NCI-H446 (cell line): Measurements from ENCODE around the gene KLHL36.
"Not testable (repeated sequence)": the region's sequence is repeated elsewhere in the genome, so short reads cannot be mapped to it uniquely, and the experiment has no call there.

Experiments used
- DNase-seq, 2 experiments: peaks; one replicate each; lab custom pipeline; 2025; lab: John Stamatoyannopoulos, UW

KLHL36 gene

GRCh38 chr16:84616515-84616914 lies 31.8 kb upstream of the KLHL36 start:
- DNase-seq, result no peak

- DNase-seq, result no peak
These were observed 31.1 kb upstream of the KLHL36 start for GRCh38 chr16:84617041-84617790.

DNA sequence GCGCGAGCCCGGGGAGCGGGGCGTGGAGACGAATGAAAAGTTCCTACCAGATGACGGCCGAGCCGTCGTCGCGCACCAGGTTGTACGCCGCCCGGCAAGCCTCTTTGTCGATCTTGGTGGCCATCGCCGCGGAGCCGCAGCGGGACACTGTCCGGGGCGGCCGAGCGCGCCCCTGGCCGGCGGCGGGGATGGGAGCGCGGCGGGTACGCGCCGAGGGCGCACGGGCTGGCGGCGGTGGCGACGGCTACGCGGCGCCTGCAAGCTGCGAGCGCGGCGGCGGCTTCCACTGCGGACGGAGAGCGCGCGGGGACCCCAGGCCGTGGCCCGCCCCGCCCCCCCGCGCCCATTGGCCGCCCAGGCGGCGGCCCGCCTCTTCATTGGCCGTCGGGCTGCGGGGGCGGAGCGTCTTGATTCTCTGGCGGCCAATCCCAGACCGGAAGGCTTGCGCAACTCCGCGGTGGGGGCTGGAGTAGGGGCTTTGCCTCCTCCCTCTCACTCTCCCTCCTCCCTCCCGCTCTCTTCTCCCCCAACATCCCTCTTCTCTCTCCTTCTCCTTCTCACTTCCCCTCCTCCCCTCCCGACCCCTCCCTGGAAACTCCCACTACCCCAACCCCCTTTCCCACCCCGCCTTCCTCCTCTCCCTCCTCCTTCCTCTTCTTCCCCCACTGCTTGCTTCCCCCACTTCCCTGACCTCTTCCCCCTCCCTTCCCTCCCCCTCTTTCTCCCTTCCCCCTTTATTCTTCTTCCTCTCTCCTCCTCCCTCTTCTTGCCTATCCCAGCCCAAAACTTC lies 30.3 kb upstream of the KLHL36 start, which contains the start of gene COTL1:
TSS of gene COTL1 (minus strand) at position 288 of the 790 bp plus-strand sequence. CDS start at position 124, 164 bp downstream.
- peak; percentile 71 to 90 for DNase-seq

GRCh38 chr16:84618581-84619460 lies 29.5 kb upstream of the KLHL36 start:
- no peak for DNase-seq

- DNase-seq, result not testable (repeated sequence)
These were observed 27.4 kb upstream of the KLHL36 start for GRCh38 chr16:84620913-84621312.

DNA sequence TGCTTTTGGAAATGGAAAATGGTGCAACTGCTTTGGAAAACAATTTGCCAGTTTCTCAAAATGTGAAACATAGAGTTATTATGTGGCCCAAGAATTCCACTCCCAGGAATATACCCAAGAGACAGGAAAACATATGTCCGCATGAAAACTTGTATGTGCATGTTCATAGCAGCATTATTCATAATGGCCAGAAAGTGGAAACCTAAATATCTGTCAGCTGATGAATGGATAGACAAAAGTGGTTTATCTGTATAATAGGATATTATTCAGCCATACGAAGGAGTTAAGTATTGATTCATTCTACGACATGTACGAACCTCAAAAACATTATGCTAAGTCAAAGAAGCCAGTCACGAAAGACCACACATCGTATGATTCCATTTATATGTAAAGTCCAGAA lies 22.8 kb upstream of the KLHL36 start:
- no peak for DNase-seq

GRCh38 chr16:84628226-84628731 lies 20.0 kb upstream of the KLHL36 start:
- no peak for DNase-seq

GRCh38 chr16:84629580-84629979 lies 18.7 kb upstream of the KLHL36 start:
- DNase-seq, result no peak

DNA sequence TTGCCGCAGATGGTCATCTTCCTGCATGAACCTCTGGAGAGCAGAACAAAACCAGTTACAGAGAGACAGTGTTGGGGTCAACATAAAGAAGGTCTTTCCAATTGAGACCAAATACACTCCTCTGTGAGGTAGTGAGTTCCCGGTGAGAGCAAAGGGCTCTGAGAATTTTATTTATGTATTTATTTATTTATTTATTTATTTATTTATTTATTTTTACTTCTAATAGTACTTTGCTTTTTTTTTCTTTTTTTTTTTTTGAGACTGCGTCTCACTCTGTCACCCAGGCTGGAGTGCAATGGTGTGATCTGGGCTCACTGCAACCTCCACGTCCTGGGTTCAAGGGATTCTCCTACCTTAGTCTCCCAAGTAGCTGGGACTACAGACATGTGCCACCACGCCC lies 18.3 kb upstream of the KLHL36 start:
- no peak for DNase-seq

DNA sequence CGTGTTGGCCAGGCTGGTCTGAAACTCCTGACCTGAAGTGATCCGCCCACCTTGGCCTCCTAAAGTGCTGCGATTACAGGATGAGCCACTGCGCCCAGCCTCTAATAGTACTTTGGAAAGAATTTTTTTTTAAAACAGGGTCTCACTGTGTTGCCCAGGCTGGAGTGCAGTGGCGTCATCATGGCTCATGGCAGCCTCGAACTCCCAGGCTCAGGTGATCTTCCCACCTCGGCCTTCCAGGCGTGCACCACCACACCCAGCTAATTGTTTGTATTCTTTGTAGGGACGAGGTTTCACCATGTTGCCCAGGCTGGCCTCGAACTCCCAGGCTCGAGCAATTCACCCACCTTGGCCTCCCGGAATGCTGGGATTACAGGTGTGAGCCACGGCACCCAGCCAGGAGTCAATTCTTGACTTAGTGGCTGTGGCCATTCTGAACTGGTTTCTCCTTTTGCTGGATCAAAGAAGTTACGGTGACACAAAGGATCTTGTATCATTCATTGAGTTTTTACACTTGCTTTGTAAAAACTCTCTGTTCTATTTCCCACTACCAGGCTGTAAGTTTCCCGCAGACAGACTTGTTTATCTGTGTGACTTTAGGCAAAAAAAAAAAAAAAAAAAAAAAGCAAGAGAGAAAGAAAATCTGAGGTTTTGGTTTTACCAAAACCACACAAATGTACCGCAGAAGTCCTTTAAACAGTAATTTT lies 17.7 kb upstream of the KLHL36 start:
- DNase-seq, result no peak

DNA sequence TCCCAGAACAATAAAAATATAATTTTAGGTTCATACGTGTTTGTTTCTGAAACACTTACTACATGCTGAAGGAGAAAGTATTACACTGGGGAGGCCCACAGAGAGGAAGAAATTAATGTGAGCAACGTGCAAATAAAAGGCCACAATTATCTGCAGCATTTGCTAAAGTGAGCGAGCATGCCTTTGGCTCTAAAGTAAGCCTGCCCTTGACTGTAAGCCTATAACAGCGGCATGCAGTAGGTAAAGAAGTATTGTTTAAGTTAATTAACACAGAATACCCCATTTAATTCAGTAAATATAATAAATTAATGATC lies 17.2 kb upstream of the KLHL36 start:
- DNase-seq, result no peak

GRCh38 chr16:84631886-84632285 lies 16.4 kb upstream of the KLHL36 start:
- no peak for DNase-seq

DNA sequence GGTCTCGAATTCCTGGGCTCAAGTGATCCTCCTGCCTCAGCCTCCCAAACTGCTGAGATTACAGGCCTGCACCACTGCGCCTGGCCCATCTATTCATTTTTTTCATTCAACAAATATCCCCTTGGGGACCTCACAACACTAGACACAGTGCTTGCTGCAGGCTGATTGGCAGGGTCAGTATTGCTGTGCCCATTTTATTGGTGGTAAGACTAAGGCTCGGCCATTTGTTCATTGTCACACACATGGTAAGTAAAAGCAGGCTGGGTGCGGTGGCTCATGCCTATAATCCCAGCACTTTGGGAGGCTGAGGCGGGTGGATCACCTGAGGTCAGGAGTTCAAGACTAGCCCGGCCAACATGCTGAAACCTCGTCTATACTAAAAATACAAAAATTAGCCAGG lies 15.4 kb upstream of the KLHL36 start:
- not testable (repeated sequence) for DNase-seq

DNA sequence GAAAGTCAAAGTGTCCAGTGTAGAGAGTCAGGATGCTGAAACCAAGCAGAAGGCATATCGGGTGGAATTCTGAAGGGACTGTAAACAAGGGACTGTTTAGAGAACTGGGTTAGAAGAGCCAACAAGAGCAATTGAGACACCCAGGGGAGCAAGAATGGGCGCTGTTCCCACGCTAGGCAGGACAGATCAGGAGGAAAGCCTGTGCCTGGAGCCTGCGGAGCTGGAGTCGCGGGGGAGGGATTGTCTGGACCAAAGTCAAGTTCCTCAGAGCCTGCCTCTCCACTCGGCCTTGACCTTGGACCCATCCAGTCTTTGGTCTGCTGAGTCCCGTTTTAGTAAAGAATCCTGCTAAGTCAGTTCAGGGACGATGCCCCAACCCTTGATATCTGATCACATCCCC lies 14.7 kb upstream of the KLHL36 start:
- peak in 1 of 2 experiments; percentile 71 for DNase-seq

DNA sequence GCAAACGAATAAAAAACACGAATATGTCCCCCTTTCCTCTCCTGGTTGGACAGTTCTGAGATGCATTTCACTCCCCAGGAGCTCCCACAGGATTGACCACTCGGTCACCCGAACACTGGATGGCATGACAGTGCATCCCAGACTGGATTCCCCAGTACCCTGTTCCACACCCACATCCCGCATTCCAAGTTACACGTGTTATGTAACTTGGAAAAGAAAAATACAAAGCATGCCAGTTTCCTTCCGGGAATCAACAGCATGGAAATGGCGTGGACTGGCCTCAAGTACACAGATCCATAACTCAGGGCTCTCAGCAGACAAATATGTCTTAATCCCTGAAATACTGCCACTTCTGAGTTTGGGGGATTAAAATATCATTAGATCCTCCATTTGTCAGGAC lies 12.6 kb upstream of the KLHL36 start:
- no peak for DNase-seq

- no peak for DNase-seq
These were observed 10.6 kb upstream of the KLHL36 start for GRCh38 chr16:84637709-84638108.

- no peak for DNase-seq
These were observed 10.0 kb upstream of the KLHL36 start for GRCh38 chr16:84638231-84638806.

GRCh38 chr16:84640145-84640544 lies 8.2 kb upstream of the KLHL36 start:
- DNase-seq, result no peak

- DNase-seq, result no peak
These were observed 6.5 kb upstream of the KLHL36 start for GRCh38 chr16:84641643-84642358.

- DNase-seq, result peak; percentile 47 to 91
These were observed 5.1 kb upstream of the KLHL36 start for GRCh38 chr16:84643180-84643583.

DNA sequence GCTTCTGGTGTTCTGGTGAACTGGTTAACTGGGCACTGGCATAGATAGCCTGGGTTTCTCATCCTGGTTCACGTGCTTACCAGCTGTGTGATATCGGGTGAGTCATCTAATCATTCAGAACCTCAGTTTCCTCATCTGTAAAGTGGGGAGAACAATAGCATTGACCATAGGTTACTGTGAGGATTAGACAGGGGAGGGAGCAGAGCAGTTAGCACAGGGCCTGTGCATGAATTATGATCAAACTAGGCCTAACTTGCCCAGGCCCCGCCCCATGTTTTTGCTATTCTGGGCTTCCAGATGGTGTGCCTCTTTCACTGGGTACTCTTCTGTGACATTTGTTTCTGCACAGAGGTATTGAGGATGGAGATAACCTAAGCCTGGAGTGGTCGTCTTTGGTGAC lies 4.6 kb upstream of the KLHL36 start:
- DNase-seq, result peak in 1 of 2 experiments; percentile 63
